Trophoblast cell (in vitro differentiated cells and primary cell): Measurements from ENCODE around the gene AIM2.
"Not testable (repeated sequence)": the region's sequence is repeated elsewhere in the genome, so short reads cannot be mapped to it uniquely, and the experiment has no call there.

Source experiments
- DNase-seq, 2 donors: peaks; one replicate each; pipeline ENCODE4 v3.0.0-alpha.2; 2016
- H2AFZ ChIP-seq: 2 replicates; pipeline ENCODE4 v1.6.1; 2013; ENCODE audit warnings: low read length, moderate library complexity, mild to moderate bottlenecking; ENCODE audit not compliant: insufficient read depth, poor library complexity
- H2AK5ac ChIP-seq: 2 replicates; pipeline ENCODE4 v1.6.1; 2013; ENCODE audit warnings: mild to moderate bottlenecking, low read length
- H2BK120ac ChIP-seq: 2 replicates; pipeline ENCODE4 v1.6.1; 2013; ENCODE audit warnings: low read length, mild to moderate bottlenecking, moderate library complexity; ENCODE audit not compliant: insufficient read depth, poor library complexity
- H2BK12ac ChIP-seq: 2 replicates; pipeline ENCODE4 v1.6.1; 2013; ENCODE audit warnings: mild to moderate bottlenecking, low read length, moderate library complexity
- H2BK5ac ChIP-seq: 2 replicates; pipeline ENCODE4 v1.6.1; 2013; ENCODE audit warnings: low read length, low read depth, moderate library complexity, mild to moderate bottlenecking; ENCODE audit not compliant: poor library complexity
- H3K14ac ChIP-seq: 2 replicates; pipeline ENCODE4 v1.6.1; 2013; ENCODE audit warnings: mild to moderate bottlenecking, low read length
- H3K18ac ChIP-seq: 2 replicates; pipeline ENCODE4 v1.6.1; 2013; ENCODE audit warnings: mild to moderate bottlenecking, low read length
- H3K23ac ChIP-seq: 2 replicates; pipeline ENCODE4 v1.6.1; 2013; ENCODE audit warnings: low read length
- H3K27ac ChIP-seq: 2 replicates; pipeline ENCODE4 v1.5.1; 2013; ENCODE audit warnings: low read depth, mild to moderate bottlenecking, inconsistent platforms, low read length, moderate library complexity
- H3K27me3 ChIP-seq: 2 replicates; pipeline ENCODE4 v1.6.1; 2013; ENCODE audit warnings: inconsistent platforms, mild to moderate bottlenecking, low read length, moderate library complexity; ENCODE audit not compliant: insufficient read depth
- H3K36me3 ChIP-seq, 2 experiments: 1 replicate in 1 of 2; 2 replicates in 1 of 2; pipeline ENCODE4 v1.6.1; 2013; ENCODE audit warnings: low read length in 2 of 2, mild to moderate bottlenecking in 2 of 2, moderate library complexity in 1 of 2; ENCODE audit not compliant: insufficient read depth in 2 of 2, control insufficient read depth in 1 of 2
- H3K4ac ChIP-seq: 2 replicates; pipeline ENCODE4 v1.6.1; 2013; ENCODE audit warnings: low read depth, mild to moderate bottlenecking, low read length, moderate library complexity
- H3K4me1 ChIP-seq, 2 experiments: 1 replicate in 1 of 2; 2 replicates in 1 of 2; pipeline ENCODE4 v1.6.1; 2013; ENCODE audit warnings: low read length in 2 of 2, mild to moderate bottlenecking in 2 of 2, moderate library complexity in 1 of 2; ENCODE audit not compliant: insufficient read depth in 2 of 2, control insufficient read depth in 1 of 2
- H3K4me2 ChIP-seq: 2 replicates; pipeline ENCODE4 v1.6.1; 2013; ENCODE audit warnings: inconsistent platforms, mild to moderate bottlenecking, low read length, moderate library complexity
- H3K4me3 ChIP-seq: 2 replicates; pipeline ENCODE4 v1.5.1; 2013; ENCODE audit warnings: mild to moderate bottlenecking, low read depth, low read length, inconsistent platforms
- H3K79me1 ChIP-seq: one replicate; pipeline ENCODE4 v1.6.1; 2013; ENCODE audit warnings: low read length
- H3K79me2 ChIP-seq: 2 replicates; pipeline ENCODE4 v1.6.1; 2013; ENCODE audit warnings: low read length, mild to moderate bottlenecking; ENCODE audit not compliant: control insufficient read depth, insufficient read depth, poor library complexity
- H3K9ac ChIP-seq: 2 replicates; pipeline ENCODE4 v1.6.1; 2013; ENCODE audit warnings: mild to moderate bottlenecking, low read length
- H3K9me3 ChIP-seq: 2 replicates; pipeline ENCODE4 v1.6.1; 2013; ENCODE audit warnings: low read depth, mild to moderate bottlenecking, control low read depth, inconsistent platforms, low read length; ENCODE audit not compliant: insufficient read depth
- H4K12ac ChIP-seq: 2 replicates; pipeline ENCODE4 v1.6.1; 2013; ENCODE audit warnings: low read depth, mild to moderate bottlenecking, low read length, moderate library complexity
- H4K8ac ChIP-seq: 2 replicates; pipeline ENCODE4 v1.6.1; 2013; ENCODE audit warnings: low read depth, mild to moderate bottlenecking, low read length, moderate library complexity
- H4K91ac ChIP-seq: one replicate; pipeline ENCODE4 v1.6.1; 2013; ENCODE audit warnings: low read depth, mild to moderate bottlenecking, low read length, moderate library complexity
- WGBS: extraction: QIAGEN DNeasy Blood & Tissue Kit; methylation state at CpG from one replicate; pipeline ENCODE4 v1.1.7; 2013; ENCODE audit warnings: missing lambda C conversion rate; ENCODE audit not compliant: insufficient read length, insufficient coverage; ENCODE audit errors: extremely low coverage; 5-methylcytosine and 5-hydroxymethylcytosine counted together

Gene AIM2

GRCh38 chr1:159120317-159120716 is 43.8 kb upstream of the AIM2 start:
- no peak overlapping the region for H3K9ac ChIP-seq
- no peaks in the 10 kb centered on the region for H3K79me2 ChIP-seq
- H3K4me3 ChIP-seq: no peak overlapping the region
- no CpG with 5 or more reads among the region's 4 CpGs for WGBS
- no peaks in the 10 kb centered on the region for H3K4me1 ChIP-seq
- H4K91ac ChIP-seq: no peak overlapping the region
- H2AK5ac ChIP-seq: no peak overlapping the region
- H3K23ac ChIP-seq: no peak overlapping the region
- no peak overlapping the region for H3K4ac ChIP-seq
- H3K27ac ChIP-seq: no peak overlapping the region
- no peak overlapping the region for H2AFZ ChIP-seq
- no peaks in the 10 kb centered on the region for H3K9me3 ChIP-seq
- no peak overlapping the region for H2BK120ac ChIP-seq
- H3K4me2 ChIP-seq: no peak overlapping the region
- H2BK5ac ChIP-seq: no peak overlapping the region
- H2BK12ac ChIP-seq: no peak overlapping the region
- H3K18ac ChIP-seq: no peak overlapping the region
- H4K8ac ChIP-seq: no peak overlapping the region
- DNase-seq: no peak
- no peaks in the 10 kb centered on the region for H3K79me1 ChIP-seq
- H3K27me3 ChIP-seq: no peaks in the 10 kb centered on the region
- no peaks in the 10 kb centered on the region for H3K36me3 ChIP-seq
- no peak overlapping the region for H4K12ac ChIP-seq
- no peak overlapping the region for H3K14ac ChIP-seq

- Histone ChIP-seq H3K27ac (no peak overlapping the region), H4K12ac (no peak overlapping the region), H2BK120ac (no peak overlapping the region), H2BK5ac (no peak overlapping the region), H3K14ac (no peak overlapping the region), H3K4me2 (no peak overlapping the region), H3K4me1 (no peaks in the 10 kb centered on the region), H3K18ac (no peak overlapping the region), H4K91ac (no peak overlapping the region), H4K8ac (no peak overlapping the region), H2BK12ac (no peak overlapping the region), H2AFZ (no peak overlapping the region), H3K23ac (no peak overlapping the region), H3K79me2 (no peaks in the 10 kb centered on the region), H3K4me3 (no peak overlapping the region), H3K9me3 (no peaks in the 10 kb centered on the region), H3K36me3 (no peaks in the 10 kb centered on the region), H2AK5ac (no peak overlapping the region), H3K9ac (no peak overlapping the region), H3K4ac (no peak overlapping the region), H3K79me1 (no peaks in the 10 kb centered on the region), H3K27me3 (no peaks in the 10 kb centered on the region)
- WGBS: no CpG with 5 or more reads among the region's 1 CpG
- DNase-seq: no peak
These were observed 37.2 kb upstream of the AIM2 start for GRCh38 chr1:159113596-159114433.

- not testable (repeated sequence) for H3K4ac ChIP-seq, H2AK5ac ChIP-seq, H3K23ac ChIP-seq, H3K4me3 ChIP-seq, H3K27ac ChIP-seq, H2AFZ ChIP-seq, H2BK12ac ChIP-seq, H3K27me3 ChIP-seq, H4K91ac ChIP-seq, H3K9me3 ChIP-seq, H3K9ac ChIP-seq, H3K79me1 ChIP-seq, H3K4me2 ChIP-seq, DNase-seq, H2BK120ac ChIP-seq, H4K8ac ChIP-seq, H3K4me1 ChIP-seq, H3K14ac ChIP-seq, H3K36me3 ChIP-seq, H4K12ac ChIP-seq, H3K18ac ChIP-seq, H2BK5ac ChIP-seq, H3K79me2 ChIP-seq
- no CpG with 5 or more reads among the region's 3 CpGs for WGBS
These were observed 26.5 kb upstream of the AIM2 start for GRCh38 chr1:159103021-159103420.

GRCh38 chr1:159100589-159100988 is 24.0 kb upstream of the AIM2 start:
- Histone ChIP-seq H2BK5ac (no peak overlapping the region), H3K9ac (no peak overlapping the region), H3K4me1 (no peaks in the 10 kb centered on the region), H3K23ac (no peak overlapping the region), H3K4me3 (no peak overlapping the region), H2AK5ac (no peak overlapping the region), H3K79me1 (no peaks in the 10 kb centered on the region), H3K4me2 (no peak overlapping the region), H2BK12ac (no peak overlapping the region), H2AFZ (no peak overlapping the region), H3K4ac (no peak overlapping the region), H4K12ac (no peak overlapping the region), H3K27ac (no peak overlapping the region), H3K9me3 (no peaks in the 10 kb centered on the region), H3K14ac (no peak overlapping the region), H4K8ac (no peak overlapping the region), H3K27me3 (no peaks in the 10 kb centered on the region), H4K91ac (no peak overlapping the region), H3K36me3 (no peaks in the 10 kb centered on the region), H2BK120ac (no peak overlapping the region), H3K18ac (no peak overlapping the region), H3K79me2 (no peaks in the 10 kb centered on the region)
- DNase-seq: no peak
- WGBS: no CpG with 5 or more reads among the region's 1 CpG
